GM12878 (cell line): Measurements from ENCODE around the gene DOC2B. TPM values are rescaled to one million over a fixed set of nuclear protein-coding genes. Genes with fewer than 3 reads are reported as not detected.

Experiments used
- ATAC-seq: fragments of 200-7000 bp; cut with Tn5 transposase; 3 replicates; pipeline ENCODE4 v1.9.1; 2020; ENCODE audit warnings: mild to moderate bottlenecking, moderate library complexity
- BruUV-seq: library from RNA; stranded (reverse); fragments of 400-500 nt; replicated peaks from 2 replicates; lab custom pipeline; 2021; lab: Mats Ljungman, UMichigan
- CTCF ChIA-PET: fragments of 300-600 bp; sonication (Branson Sonifier 250); formaldehyde crosslinking; extraction: SDS; loops from one replicate; lab custom pipeline; 2021; ENCODE audit warnings: inconsistent platforms; lab: Yijun Ruan, JAX
- POLR2A ChIA-PET: fragments of 350-600 bp; formaldehyde crosslinking; extraction: SDS; loops from one replicate; lab custom pipeline; 2021; ENCODE audit warnings: inconsistent platforms; lab: Charles Lee
- RAD21 ChIA-PET: fragments of 300-600 bp; sonication (Branson Sonifier 250); formaldehyde crosslinking; loops from one replicate; lab custom pipeline; 2023; ENCODE audit warnings: antibody characterized with exemption; ENCODE audit not compliant: unreplicated experiment; lab: Charles Lee
- SMC1A ChIA-PET: fragments of 300-600 bp; sonication (Branson Sonifier 250); formaldehyde crosslinking; loops from one replicate; lab custom pipeline; 2023; ENCODE audit not compliant: unreplicated experiment, uncharacterized antibody; lab: Charles Lee
- DNase-seq: peaks from one replicate; pipeline ENCODE4 v3.0.0-alpha.2; 2011; ENCODE audit warnings: low read depth, low spot score
- FAIRE-seq: peaks from 3 replicates; lab custom pipeline; 2011; peaks lifted over from hg19 to GRCh38; lab: Jason Lieb, UNC
- H2AFZ ChIP-seq: 2 replicates; pipeline ENCODE4 v1.6.0; 2011; ENCODE audit warnings: low read depth, low read length, control low read depth; ENCODE audit not compliant: control insufficient read depth
- H3K27ac ChIP-seq: 2 replicates; pipeline ENCODE4 v1.5.1; 2011; ENCODE audit warnings: control low read depth; ENCODE audit not compliant: control insufficient read depth, insufficient read depth
- H3K27me3 ChIP-seq, 2 experiments: replicated peaks in 1 of 2; 2 replicates each; pipeline versions ENCODE4 v1.6.0 to v1.6.1; 2011; ENCODE audit warnings: low read length in 1 of 2; ENCODE audit not compliant: control insufficient read depth in 2 of 2, insufficient read depth in 2 of 2
- H3K36me3 ChIP-seq, 2 experiments: 2 replicates each; pipeline ENCODE4 v1.5.1; 2011; ENCODE audit warnings: low read length in 1 of 2; ENCODE audit not compliant: control insufficient read depth in 2 of 2, insufficient read depth in 2 of 2
- H3K4me1 ChIP-seq: 2 replicates; pipeline ENCODE4 v1.6.1; 2011; ENCODE audit warnings: mild to moderate bottlenecking, low read length, moderate library complexity, mixed read lengths; ENCODE audit not compliant: control insufficient read depth, insufficient read depth
- H3K4me2 ChIP-seq: 2 replicates; pipeline ENCODE4 v1.6.0; 2011; ENCODE audit warnings: control low read depth; ENCODE audit not compliant: control insufficient read depth, insufficient read depth
- H3K4me3 ChIP-seq: fragments of 200-600 bp; sonication (generic); 2 replicates; pipeline ENCODE4 v1.5.1; 2016
- H3K79me2 ChIP-seq: 2 replicates; pipeline ENCODE4 v1.6.0; 2011; ENCODE audit warnings: low read length; ENCODE audit not compliant: control insufficient read depth, insufficient read depth
- H3K9ac ChIP-seq: 2 replicates; pipeline ENCODE4 v1.8.0; 2011; ENCODE audit warnings: low read length, control low read depth, mixed read lengths; ENCODE audit not compliant: control insufficient read depth, insufficient read depth
- H3K9me3 ChIP-seq: replicated peaks from 3 replicates; pipeline ENCODE4 v1.5.1; 2011; ENCODE audit warnings: mild to moderate bottlenecking, low read length; ENCODE audit not compliant: control insufficient read depth, insufficient read depth
- H4K20me1 ChIP-seq: 2 replicates; pipeline ENCODE4 v1.6.0; 2011; ENCODE audit not compliant: control insufficient read depth, insufficient read depth
- HDGF ChIP-seq: fragments of 450-650 bp; IDR thresholded peaks from 2 replicates; pipeline ENCODE4 v1.6.1; 2016; ENCODE audit warnings: antibody characterized with exemption
- JUND ChIP-seq: IDR thresholded peaks from 2 replicates; pipeline ENCODE4 v1.6.1; 2012; ENCODE audit warnings: low read depth, mild to moderate bottlenecking, low read length, improper control_type of control experiment, moderate library complexity
- NR2F1 ChIP-seq: fragments of 450-650 bp; conservative IDR thresholded peaks from 2 replicates; pipeline ENCODE4 v1.6.1; 2017; ENCODE audit warnings: mild to moderate bottlenecking
- POLR2AphosphoS2 ChIP-seq: IDR thresholded peaks from 2 replicates; pipeline ENCODE4 v1.6.1; 2011; ENCODE audit warnings: low read depth, mild to moderate bottlenecking, low read length, improper control_type of control experiment, moderate library complexity
- SMARCA5 ChIP-seq: fragments of 450-650 bp; IDR thresholded peaks from 2 replicates; pipeline ENCODE4 v1.6.1; 2017; ENCODE audit warnings: mild to moderate bottlenecking
- TCF7 ChIP-seq: IDR thresholded peaks from 2 replicates; pipeline ENCODE4 v1.6.1; 2014; ENCODE audit warnings: antibody characterized with exemption, borderline replicate concordance
- ZBTB40 ChIP-seq: fragments of 450-650 bp; IDR thresholded peaks from 2 replicates; pipeline ENCODE4 v1.6.1; 2016; ENCODE audit warnings: mild to moderate bottlenecking, moderate library complexity, borderline replicate concordance
- ZSCAN29 ChIP-seq: fragments of 450-650 bp; IDR thresholded peaks from 2 replicates; pipeline ENCODE4 v1.6.1; 2017; ENCODE audit warnings: mild to moderate bottlenecking, moderate library complexity
- WGBS: methylation state at CpG from one replicate; pipeline ENCODE4 v1.1.6; 2016; ENCODE audit warnings: low lambda C conversion rate; ENCODE audit not compliant: insufficient replicate concordance, insufficient coverage; ENCODE audit errors: missing lambda C conversion rate; 5-methylcytosine and 5-hydroxymethylcytosine counted together
- in situ Hi-C: fragments of 300-500 bp; cut with MboI; formaldehyde crosslinking; loops from 9 replicates; pipeline ENCODE4 v1.14.3; 2018; ENCODE audit warnings: mixed read lengths
- intact Hi-C: fragments of 100-400 bp; cut with micrococcal nuclease; formaldehyde crosslinking; loops from one replicate; pipeline ENCODE4 v1.14.2; 2022; ENCODE audit not compliant: unreplicated experiment
- polyA plus RNA-seq, 11 experiments: library from polyadenylated mRNA; depleted of rRNA in 4 of 11; unstranded in 6 of 11; stranded (reverse) in 5 of 11; fragments of >200 nt; fragmentation: Nextera tagmentation in 4 of 11; fragmentation: Illumina TruSeq in 1 of 11; extraction: Ambion mirVana in 4 of 11; extraction: Trizol in 1 of 11; gene quantifications; 1 replicate in 1 of 11; 2 replicates in 10 of 11; pipeline versions ENCODE4 v1.2.1 to v1.2.3, GENCODE V29; 2011 to 2016; ENCODE audit warnings: inconsistent platforms in 2 of 11, missing spikeins in 2 of 11, low read depth in 1 of 11
- total RNA-seq, 4 experiments: library from RNA; depleted of rRNA in 3 of 4; stranded (reverse); fragments of >200 nt in 3 of 4; fragmentation: Illumina TruSeq in 1 of 4; extraction: Trizol in 1 of 4; gene quantifications; 2 replicates each; pipeline versions ENCODE4 v1.2.1 to v1.2.3, GENCODE V29; 2013 to 2021
- TF ChIP-seq, protein P1 (sequence below): fragments of 450-650 bp; IDR thresholded peaks from 2 replicates; pipeline ENCODE4 v1.6.1; 2016; ENCODE audit warnings: mild to moderate bottlenecking

The DOC2B gene
- total and polyA plus RNA-seq, 10 of the 15 experiments (the other 5 are each of a cell fraction or from before 2014, with no cell fraction given), result not detected

GRCh38 chr17:197352-197751 is 15.9 kb upstream of the DOC2B start:
- no peaks in the 10 kb centered on the region for H3K36me3 ChIP-seq
- no peaks in the 10 kb centered on the region; the same call in 1 of the 2 replicates for H4K20me1 ChIP-seq
- no peak overlapping the region for H2AFZ ChIP-seq
- no peak overlapping the region for H3K4me2 ChIP-seq
- 23% methylated on average over 2 of the region's 2 CpGs for WGBS
- ChIA-PET CTCF (no interaction called here), POLR2A (no interaction called here), RAD21 (no interaction called here), SMC1A (no interaction called here)
- FAIRE-seq (no peak), ATAC-seq (no peak), DNase-seq (no peak)
- no peak for TF ChIP-seq ZSCAN29
- in situ Hi-C loops (no loop called here), intact Hi-C loops (no loop called here)
- H3K27me3 ChIP-seq, result peaks cover 2 to 10% of the 10 kb centered on the region in 2 experiments; a peak in 2 of 4 replicates
- no peak overlapping the region for H3K4me3 ChIP-seq
- H3K9me3 ChIP-seq, result no peaks in the 10 kb centered on the region; the same call in 2 of the 3 replicates
- H3K79me2 ChIP-seq, result no peaks in the 10 kb centered on the region
- no TSS peak for BruUV-seq
- no peak overlapping the region for H3K9ac ChIP-seq
- H3K27ac ChIP-seq, result no peak overlapping the region
- H3K4me1 ChIP-seq, result no peaks in the 10 kb centered on the region

- in situ Hi-C loops, result no loop called here
- CTCF ChIA-PET, result no interaction called here
- TF ChIP-seq JUND (no peak), POLR2AphosphoS2 (no peak), SMARCA5 (no peak), ZBTB40 (no peak), HDGF (no peak), TCF7 (no peak), NR2F1 (no peak)
- TF ChIP-seq, protein P1, sequence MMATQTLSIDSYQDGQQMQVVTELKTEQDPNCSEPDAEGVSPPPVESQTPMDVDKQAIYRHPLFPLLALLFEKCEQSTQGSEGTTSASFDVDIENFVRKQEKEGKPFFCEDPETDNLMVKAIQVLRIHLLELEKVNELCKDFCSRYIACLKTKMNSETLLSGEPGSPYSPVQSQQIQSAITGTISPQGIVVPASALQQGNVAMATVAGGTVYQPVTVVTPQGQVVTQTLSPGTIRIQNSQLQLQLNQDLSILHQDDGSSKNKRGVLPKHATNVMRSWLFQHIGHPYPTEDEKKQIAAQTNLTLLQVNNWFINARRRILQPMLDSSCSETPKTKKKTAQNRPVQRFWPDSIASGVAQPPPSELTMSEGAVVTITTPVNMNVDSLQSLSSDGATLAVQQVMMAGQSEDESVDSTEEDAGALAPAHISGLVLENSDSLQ, result no peak
Observed at GRCh38 chr17:194828-195602, 13.6 kb upstream of the DOC2B start.

More at GRCh38 chr17:194828-195602, 13.6 kb upstream of the DOC2B start:
- Histone ChIP-seq H2AFZ (no peak overlapping the region), H3K4me2 (no peak overlapping the region), H3K36me3 (no peaks in the 10 kb centered on the region), H4K20me1 (no peaks in the 10 kb centered on the region; the same call in 1 of the 2 replicates), H3K9ac (no peak overlapping the region), H3K79me2 (no peaks in the 10 kb centered on the region), H3K9me3 (no peaks in the 10 kb centered on the region; the same call in 2 of the 3 replicates), H3K4me1 (no peaks in the 10 kb centered on the region), H3K4me3 (no peak overlapping the region), H3K27ac (no peak overlapping the region), H3K27me3 (peaks cover 2 to 10% of the 10 kb centered on the region in 2 experiments; a peak in 2 of 4 replicates)
- RAD21 ChIA-PET, result no interaction called here
- intact Hi-C loops, result no loop called here
- BruUV-seq, result no TSS peak
- POLR2A ChIA-PET, result no interaction called here
- 40% methylated on average over 16 of the region's 16 CpGs for WGBS
- DNase-seq, result no peak
- FAIRE-seq, result no peak
- SMC1A ChIA-PET, result interaction anchor here (0.6 to 0.8 kb wide), 2 partner anchors 8 to 505 kb away, joined by 3 read pairs; no protein-coding TSS in a partner anchor
- ATAC-seq, result no peak
